ENCODE results near the gene KDM2B. TPM values are rescaled to one million over a fixed set of nuclear protein-coding genes. Genes with fewer than 3 reads are reported as not detected.
A peak's percentile ranks its signal among the peaks of the same experiment; 100 is the strongest.

The KDM2B gene
- total RNA-seq, 1 donor from 2014 or later = 15.8 TPM

- DNase-seq (ENCODE audit: low read depth) = peak; percentile 69
Observed at GRCh38 chr12:121530600-121531355, 50.0 kb downstream of the KDM2B start.

- no peak for DNase-seq (ENCODE audit: low read depth)
Observed at GRCh38 chr12:121529184-121529583, 51.6 kb downstream of the KDM2B start.

DNA sequence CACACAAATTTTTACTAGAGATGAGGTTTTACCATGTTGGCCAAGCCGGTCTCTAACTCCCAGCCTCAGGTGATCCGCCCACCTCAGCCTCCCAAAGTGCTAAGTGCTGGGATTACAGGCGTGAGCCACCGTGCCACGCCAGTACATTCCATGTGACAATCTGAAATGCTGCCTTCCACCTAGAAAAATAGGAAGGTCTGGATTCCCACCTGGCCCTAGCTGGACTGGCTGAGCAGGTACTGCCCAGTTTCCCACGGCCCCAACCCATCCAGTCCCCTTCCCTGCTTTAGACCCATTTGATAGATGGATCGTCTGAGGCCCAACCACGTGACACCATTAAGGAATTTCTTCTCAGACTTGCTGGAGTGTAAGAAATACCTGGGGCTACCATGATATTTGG is 55.4 kb downstream of the KDM2B start:
- no peak for DNase-seq (ENCODE audit: low read depth)

- no peak for DNase-seq (ENCODE audit: low read depth)
Observed at GRCh38 chr12:121524196-121524916, 56.5 kb downstream of the KDM2B start.

- DNase-seq (ENCODE audit: low read depth) = no peak
Observed at GRCh38 chr12:121523741-121524140, 57.1 kb downstream of the KDM2B start.

- DNase-seq (ENCODE audit: low read depth) = no peak
Observed at GRCh38 chr12:121522971-121523370, 57.9 kb downstream of the KDM2B start.

DNA sequence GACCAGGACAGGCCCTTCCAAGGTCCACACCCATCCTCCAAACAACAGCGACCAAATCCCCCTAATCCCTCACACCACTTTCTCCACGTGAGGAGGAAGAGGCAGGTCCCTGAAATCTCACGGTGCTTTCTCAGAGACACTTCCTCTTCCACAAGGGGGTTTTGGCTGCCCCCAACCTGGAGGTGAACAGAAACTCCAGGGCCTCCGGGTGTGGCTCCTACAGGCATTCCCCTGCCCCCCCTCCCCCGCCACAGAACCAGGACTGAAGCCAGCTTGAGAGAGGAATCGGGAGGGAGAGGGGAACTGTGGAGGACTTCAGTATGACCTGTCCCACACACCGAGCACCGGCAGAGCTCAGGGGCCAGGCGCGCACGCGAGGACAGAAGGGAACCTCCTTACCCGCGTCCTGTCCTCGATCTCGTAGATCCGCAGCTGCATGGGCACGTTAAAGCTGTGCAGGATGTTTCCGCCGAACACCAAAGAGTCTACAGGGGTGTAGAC is 60.2 kb downstream of the KDM2B start:
- no peak for DNase-seq (ENCODE audit: low read depth)

DNA sequence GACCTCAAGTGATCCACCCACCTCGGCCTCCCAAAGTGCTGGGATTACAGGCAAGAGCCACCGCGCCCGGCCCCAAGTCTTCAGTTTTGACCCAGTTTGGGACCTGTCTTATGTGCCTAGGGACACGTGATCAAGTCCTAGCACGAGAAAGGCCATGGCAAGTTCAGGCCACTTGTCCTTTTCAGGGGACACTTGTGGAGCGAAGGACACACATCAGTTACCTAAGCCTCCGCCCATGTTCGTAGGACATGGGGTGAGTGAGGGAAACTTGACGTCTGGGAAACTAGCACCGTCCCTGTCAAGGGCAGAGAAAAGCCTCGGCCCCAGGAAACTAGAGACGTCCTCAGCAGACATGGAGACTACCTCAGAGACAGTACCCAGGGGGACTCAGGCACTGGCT is 60.7 kb downstream of the KDM2B start:
- DNase-seq (ENCODE audit: low read depth) = no peak

DNA sequence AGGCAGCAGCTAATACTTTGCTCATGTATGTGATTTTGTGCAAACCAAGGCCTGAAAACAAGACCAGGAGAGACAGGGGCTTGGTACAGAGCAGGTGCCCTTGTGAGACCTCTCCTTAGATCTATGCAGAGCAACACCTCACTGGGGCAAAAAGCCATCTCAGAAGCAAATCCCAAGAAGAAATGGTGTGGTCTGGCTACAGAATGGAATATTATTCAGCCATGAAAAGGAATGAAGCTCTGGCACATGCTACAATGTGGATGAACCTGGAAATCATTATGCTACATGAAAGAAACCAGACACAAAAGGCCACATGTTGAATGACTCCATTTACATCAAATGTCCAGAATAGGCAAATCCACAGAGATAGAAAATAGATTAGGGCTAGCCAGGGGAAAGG is 61.6 kb downstream of the KDM2B start:
- no peak for DNase-seq (ENCODE audit: low read depth)

DNA sequence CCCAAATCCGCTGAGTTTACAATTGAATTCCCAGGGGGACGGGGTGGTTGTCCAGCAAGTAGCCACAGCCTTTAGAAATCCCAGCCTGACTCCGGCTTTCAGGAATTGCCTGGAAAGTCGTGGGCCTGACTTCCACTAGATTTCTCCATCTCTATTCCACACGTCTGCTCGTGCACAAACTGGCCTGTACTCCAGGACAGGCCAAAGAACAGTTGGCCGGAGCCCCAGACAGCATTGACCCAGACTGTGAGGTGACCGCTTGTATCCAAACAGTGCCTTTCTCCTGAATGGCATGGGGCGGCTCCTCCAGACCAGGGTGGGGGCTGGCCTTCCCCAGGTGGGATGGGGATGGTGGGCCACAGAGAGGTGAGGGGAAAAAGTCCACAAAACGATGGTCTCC is 62.2 kb downstream of the KDM2B start:
- DNase-seq (ENCODE audit: low read depth) = no peak

DNA sequence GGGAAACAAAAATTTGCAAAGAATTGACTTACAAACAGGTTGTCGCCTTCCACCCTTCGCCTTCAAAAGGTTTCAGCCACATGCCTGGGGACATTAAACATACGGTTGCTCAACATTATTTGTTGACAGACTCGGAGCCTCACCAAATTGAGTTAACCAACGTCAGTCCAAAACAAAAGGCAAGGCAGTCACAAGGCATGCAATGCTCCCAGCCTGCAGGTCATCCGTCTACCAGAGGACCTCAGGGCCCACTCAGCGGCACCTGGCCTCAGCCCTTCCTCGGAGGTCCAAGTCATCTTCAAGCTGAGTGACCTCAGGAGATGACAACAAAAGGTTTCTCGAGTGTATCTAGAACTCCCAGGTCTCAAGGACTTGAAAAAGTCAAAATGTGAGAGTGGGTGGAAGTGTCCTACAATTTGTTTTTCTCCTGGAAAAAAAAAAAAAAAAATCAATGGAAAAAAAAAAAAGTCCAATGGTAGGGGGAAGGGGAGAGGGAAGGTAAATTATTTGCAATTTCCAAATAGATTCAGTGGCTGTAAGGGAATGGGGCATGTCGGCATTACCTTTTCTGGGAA is 64.3 kb downstream of the KDM2B start:
- no peak for DNase-seq (ENCODE audit: low read depth)

- DNase-seq (ENCODE audit: low read depth) = no peak
Observed at GRCh38 chr12:121515615-121516014, 65.2 kb downstream of the KDM2B start.

GRCh38 chr12:121514184-121514742 is 66.6 kb downstream of the KDM2B start:
- no peak for DNase-seq (ENCODE audit: low read depth)

DNA sequence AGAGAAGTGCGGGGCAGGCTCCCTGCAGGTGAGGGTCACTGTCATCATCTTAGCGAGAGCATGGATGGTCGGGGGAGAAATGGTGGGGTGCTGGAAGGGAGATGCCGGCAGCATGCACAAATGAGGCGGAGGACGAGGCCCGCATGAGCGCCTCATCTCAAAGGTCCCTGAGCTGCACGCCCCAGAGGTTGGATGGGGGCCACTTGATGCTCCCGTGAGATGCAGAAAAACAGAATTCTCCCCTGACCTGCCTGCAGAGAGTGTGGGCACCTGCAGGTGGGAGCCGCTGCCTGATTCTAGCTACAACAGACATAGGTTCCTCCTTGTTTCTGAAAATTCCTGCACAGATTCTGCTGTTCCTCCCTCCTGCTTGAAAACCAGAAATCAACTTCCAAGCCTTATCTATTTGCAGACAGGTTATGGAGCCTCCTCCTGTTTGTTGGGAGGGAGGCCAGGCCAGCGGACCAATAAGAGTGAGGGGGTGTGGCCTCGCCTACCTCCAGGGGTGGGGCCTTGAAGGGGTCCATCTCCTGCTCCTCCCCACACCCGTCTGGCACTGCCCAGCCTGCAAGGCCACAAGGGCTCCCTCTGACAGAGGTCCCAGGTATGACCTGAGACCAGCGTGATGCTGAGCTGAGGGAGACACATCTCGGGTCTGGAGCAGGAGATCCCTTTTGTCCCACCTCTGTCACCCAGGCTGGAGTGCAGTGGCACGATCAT is 67.2 kb downstream of the KDM2B start:
- no peak for DNase-seq (ENCODE audit: low read depth)

- DNase-seq (ENCODE audit: low read depth) = no peak
Observed at GRCh38 chr12:121512561-121512960, 68.3 kb downstream of the KDM2B start.

DNA sequence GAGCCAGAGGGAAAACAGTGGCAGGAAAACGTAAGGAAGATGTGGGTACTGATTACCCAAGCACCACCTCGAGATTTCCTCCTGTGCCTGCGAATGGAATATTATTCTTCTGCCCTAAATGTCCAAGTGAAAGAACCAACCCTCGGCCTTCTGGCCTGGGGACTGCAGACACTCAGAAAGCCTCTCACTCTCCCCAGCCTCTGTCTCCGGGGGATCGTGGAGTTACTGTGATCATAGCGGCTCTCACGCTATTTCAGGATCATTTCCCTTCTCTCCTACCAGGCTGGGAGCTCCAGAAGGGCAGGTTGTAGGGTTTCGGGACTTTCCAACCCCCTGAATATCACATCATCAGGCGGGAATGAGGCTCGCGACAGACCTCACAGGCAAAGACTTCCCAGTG is 68.9 kb downstream of the KDM2B start:
- no peak for DNase-seq (ENCODE audit: low read depth)

- no peak for DNase-seq (ENCODE audit: low read depth)
Observed at GRCh38 chr12:121509339-121509738, 71.5 kb downstream of the KDM2B start.

- DNase-seq (ENCODE audit: low read depth) = no peak
Observed at GRCh38 chr12:121508533-121508932, 72.3 kb downstream of the KDM2B start.

DNA sequence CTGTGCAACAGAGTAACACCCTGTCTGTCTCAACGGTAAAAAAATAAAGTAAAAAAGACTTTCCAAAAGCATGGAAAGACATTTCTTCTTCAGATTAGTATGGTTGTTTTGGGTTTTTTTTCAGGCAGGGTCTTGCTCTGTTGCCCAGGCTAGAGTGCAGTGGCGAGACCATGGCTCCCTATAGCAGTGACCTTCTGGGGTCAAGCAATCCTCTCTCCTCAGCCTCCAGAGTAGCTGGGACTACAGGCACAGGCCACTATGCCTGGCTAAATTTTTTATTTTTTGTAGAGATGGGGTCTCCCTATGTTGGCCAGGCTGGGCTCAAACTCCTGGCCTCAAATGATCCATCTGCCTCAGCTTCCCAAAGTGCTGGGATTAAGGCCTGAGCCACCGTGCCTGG is 72.8 kb downstream of the KDM2B start:
- no peak for DNase-seq (ENCODE audit: low read depth)

- DNase-seq (ENCODE audit: low read depth) = no peak
Observed at GRCh38 chr12:121507245-121507644, 73.6 kb downstream of the KDM2B start.

GRCh38 chr12:121505513-121505912 is 75.3 kb downstream of the KDM2B start:
- no peak for DNase-seq (ENCODE audit: low read depth)

GRCh38 chr12:121504505-121504904 is 76.3 kb downstream of the KDM2B start:
- no peak for DNase-seq (ENCODE audit: low read depth)
